CD4-positive, alpha-beta memory T cell (primary cell): ENCODE data around the gene FOXO3. TPM values are rescaled to one million over a fixed set of nuclear protein-coding genes. Genes with fewer than 3 reads are reported as not detected.

Experiments used
- CTCF ChIA-PET: fragments of 350-600 bp; sonication (Branson Sonifier 250); formaldehyde crosslinking; loops from one replicate; lab custom pipeline; 2021; ENCODE audit warnings: inconsistent platforms; ENCODE audit not compliant: partially characterized antibody; lab: Charles Lee
- POLR2A ChIA-PET: fragments of 350-600 bp; sonication (Branson Sonifier 250); formaldehyde crosslinking; loops from one replicate; lab custom pipeline; 2021; ENCODE audit not compliant: partially characterized antibody; lab: Charles Lee
- DNase-seq, 5 donors: peaks; one replicate each; pipeline versions ENCODE4 v3.0.0 to v3.0.0-alpha.2; 2020 to 2022; ENCODE audit warnings: mixed read lengths in 1 of 5
- H3K27ac ChIP-seq: one replicate; pipeline ENCODE4 v1.7.0; 2013; ENCODE audit warnings: low read depth, low read length
- H3K27me3 ChIP-seq: 2 replicates; pipeline ENCODE4 v1.7.0; 2013; ENCODE audit warnings: mild to moderate bottlenecking, low read length, moderate library complexity; ENCODE audit not compliant: insufficient read depth
- H3K36me3 ChIP-seq: 2 replicates; pipeline ENCODE4 v1.7.0; 2013; ENCODE audit warnings: mild to moderate bottlenecking, low read length, moderate library complexity; ENCODE audit not compliant: insufficient read depth
- H3K4me1 ChIP-seq: 2 replicates; pipeline ENCODE4 v1.7.0; 2013; ENCODE audit warnings: mild to moderate bottlenecking, low read length, moderate library complexity; ENCODE audit not compliant: insufficient read depth
- H3K4me3 ChIP-seq, 2 donors: one replicate each; pipeline ENCODE4 v1.7.0; 2013; ENCODE audit warnings: low read length in 2 of 2, mild to moderate bottlenecking in 1 of 2
- H3K9me3 ChIP-seq, 2 donors: one replicate each; pipeline ENCODE4 v1.7.0; 2013; ENCODE audit warnings: low read length in 2 of 2, control low read depth in 1 of 2; ENCODE audit not compliant: control insufficient read depth in 1 of 2
- H3K27ac Mint-ChIP-seq, 7 donors: one replicate each; pipeline ENCODE4 v1.8.0; 2020 to 2021; ENCODE audit warnings: mixed read lengths in 7 of 7, mild to moderate bottlenecking in 6 of 7, inconsistent platforms in 3 of 7, moderate library complexity in 3 of 7
- H3K27me3 Mint-ChIP-seq, 2 donors: one replicate each; pipeline ENCODE4 v1.8.0; 2020 to 2021; ENCODE audit warnings: mixed read lengths in 2 of 2
- H3K36me3 Mint-ChIP-seq, 2 donors: one replicate each; pipeline ENCODE4 v1.8.0; 2020 to 2021; ENCODE audit warnings: mixed read lengths in 2 of 2, inconsistent platforms in 1 of 2, mild to moderate bottlenecking in 1 of 2
- H3K4me1 Mint-ChIP-seq, 4 donors: one replicate each; pipeline ENCODE4 v1.8.0; 2020 to 2021; ENCODE audit warnings: mixed read lengths in 4 of 4, mild to moderate bottlenecking in 1 of 4
- H3K4me3 Mint-ChIP-seq, 8 donors: one replicate each; pipeline ENCODE4 v1.8.0; 2020 to 2021; ENCODE audit warnings: mixed read lengths in 8 of 8, mild to moderate bottlenecking in 7 of 8, moderate library complexity in 6 of 8, inconsistent platforms in 3 of 8
- H3K9me3 Mint-ChIP-seq, 8 donors: one replicate each; pipeline ENCODE4 v1.8.0; 2020 to 2021; ENCODE audit warnings: mixed read lengths in 8 of 8, mild to moderate bottlenecking in 5 of 8, inconsistent platforms in 3 of 8, moderate library complexity in 1 of 8
- intact Hi-C: fragments of 100-400 bp; cut with micrococcal nuclease; formaldehyde crosslinking; loops from one replicate; pipeline ENCODE4 v1.15.1; 2023
- polyA plus RNA-seq, 2 donors: library from polyadenylated mRNA; unstranded; fragments of 300-500 nt; fragmentation: Illumina TruSeq; gene quantifications; one replicate each; pipeline ENCODE4 v1.2.3, GENCODE V29; 2021
- total RNA-seq, 2 experiments: library from RNA; stranded (reverse); gene quantifications; one replicate each; pipeline ENCODE4 v1.2.3, GENCODE V29; 2021

Gene FOXO3
- total and polyA plus RNA-seq, 4 experiments from 2014 or later: 18.3 to 27.0 (median 25.0) TPM

DNA sequence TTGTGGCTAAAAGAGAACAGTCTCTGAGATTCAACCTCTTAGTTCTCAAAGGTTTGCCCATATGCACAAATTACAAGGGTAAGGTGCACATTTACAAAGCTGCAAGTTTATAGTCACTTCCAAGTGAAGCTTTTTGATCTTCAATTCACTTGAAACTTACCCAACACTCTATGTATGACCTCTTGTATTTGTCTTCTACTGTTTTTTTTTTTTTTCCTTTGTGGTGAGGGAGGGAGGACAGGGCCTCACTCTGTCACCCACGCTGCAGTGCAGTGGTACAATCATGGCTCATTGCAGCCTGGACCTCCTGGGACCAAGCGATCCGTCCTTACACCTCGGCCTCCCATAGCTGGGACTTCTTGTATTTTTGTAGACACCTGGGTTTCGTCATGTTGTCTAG lies 4.5 kb upstream of the FOXO3 start:
- peaks cover 0 to 11% (median 6%) of the 10 kb centered on the region in 4 donors for H3K4me1 Mint-ChIP-seq
- intact Hi-C loops: loop anchor here (5.0 kb wide), 4 partner anchors 111 to 516 kb away; no protein-coding TSS in a partner anchor
- peak overlapping the region in 3 of 7 donors; percentile 43 to 98 (median 55) for H3K27ac Mint-ChIP-seq
- peaks cover 0 to 2% of the 10 kb centered on the region in 2 donors for H3K27me3 Mint-ChIP-seq
- ChIA-PET CTCF (interaction anchor here (1.0 to 2.4 kb wide), 5 partner anchors 12 to 517 kb away, joined by 3 to 14 read pairs (median 4); no protein-coding TSS in a partner anchor), POLR2A (interaction anchor here (0.7 to 5.2 kb wide), 6 partner anchors 319 to 884 kb away, joined by 3 to 84 read pairs (median 38); partner anchors contain the start of genes CD164, CEP57L1, PPIL6 and SESN1)
- peaks cover 7% of the 10 kb centered on the region for H3K4me1 ChIP-seq
- peaks cover 0 to 14% of the 10 kb centered on the region in 2 donors for H3K36me3 Mint-ChIP-seq
- H3K4me3 Mint-ChIP-seq: peak overlapping the region in 6 of 8 donors; percentile 1 to 98 (median 88)
- no peaks in the 10 kb centered on the region for H3K36me3 ChIP-seq
- no peak overlapping the region for H3K4me3 ChIP-seq
- H3K27ac ChIP-seq: no peak overlapping the region
- no peaks in the 10 kb centered on the region for H3K9me3 ChIP-seq
- peaks cover 0 to 2% (median 0%) of the 10 kb centered on the region in 8 donors for H3K9me3 Mint-ChIP-seq
- no peaks in the 10 kb centered on the region for H3K27me3 ChIP-seq
- DNase-seq: no peak

DNA sequence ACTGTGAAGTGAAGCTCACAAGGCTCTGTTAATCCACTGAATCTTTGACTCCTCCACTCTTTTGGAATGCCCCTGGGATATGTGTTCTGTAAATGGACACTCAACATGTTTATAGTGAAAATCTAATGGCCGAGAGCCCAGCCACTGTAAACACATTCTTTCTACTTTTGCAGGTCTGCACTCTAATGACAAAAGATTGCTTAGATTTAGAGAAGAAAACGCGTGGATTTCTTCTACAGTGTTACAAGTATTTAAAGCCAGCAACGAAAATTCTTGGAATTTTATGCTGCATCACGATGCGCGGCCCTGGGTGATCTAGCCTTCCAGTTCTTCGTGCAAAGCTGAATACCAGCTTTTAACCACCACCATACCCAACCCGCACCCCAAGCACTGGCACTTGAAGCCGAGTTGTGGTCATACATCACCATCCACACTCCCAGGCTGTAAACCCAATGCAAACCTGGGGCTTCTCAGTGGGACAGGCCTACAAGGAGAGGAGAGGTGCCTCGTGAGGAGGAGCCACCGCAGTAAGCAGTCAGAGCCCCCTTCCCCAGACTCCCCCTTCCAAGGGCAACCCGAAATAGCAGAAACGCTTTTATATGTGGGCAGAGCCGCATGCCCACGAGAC lies 3.7 kb upstream of the FOXO3 start:
- Histone ChIP-seq H3K27ac (peak overlapping the region; percentile 97), H3K36me3 (no peaks in the 10 kb centered on the region), H3K4me1 (peaks cover 12% of the 10 kb centered on the region), H3K27me3 (no peaks in the 10 kb centered on the region), H3K9me3 (no peaks in the 10 kb centered on the region), H3K4me3 (peak overlapping the region; percentile 47 to 73)
- Mint-ChIP-seq H3K27ac (peak overlapping the region; percentile 72 to 100 (median 93)), H3K4me1 (peaks cover 1 to 13% (median 9%) of the 10 kb centered on the region in 4 donors), H3K27me3 (peaks cover 0 to 2% of the 10 kb centered on the region in 2 donors), H3K9me3 (peaks cover 0 to 2% (median 0%) of the 10 kb centered on the region in 8 donors), H3K4me3 (peak overlapping the region; percentile 79 to 98 (median 94)), H3K36me3 (peaks cover under 1 to 14% of the 10 kb centered on the region in 2 donors)
- CTCF ChIA-PET: interaction anchor here (1.2 to 2.4 kb wide), 6 partner anchors 13 to 336 kb away, joined by 3 to 14 read pairs (median 4); no protein-coding TSS in a partner anchor
- intact Hi-C loops: loop anchor here (1.0 to 5.0 kb wide), 5 partner anchors 15 to 515 kb away; no protein-coding TSS in a partner anchor
- POLR2A ChIA-PET: interaction anchor here (2.8 to 5.2 kb wide), 9 partner anchors 21 to 826 kb away, joined by 13 to 84 read pairs (median 32); partner anchors contain the start of genes ARMC2, CD164, CEP57L1 and SESN1
- DNase-seq: no peak

DNA sequence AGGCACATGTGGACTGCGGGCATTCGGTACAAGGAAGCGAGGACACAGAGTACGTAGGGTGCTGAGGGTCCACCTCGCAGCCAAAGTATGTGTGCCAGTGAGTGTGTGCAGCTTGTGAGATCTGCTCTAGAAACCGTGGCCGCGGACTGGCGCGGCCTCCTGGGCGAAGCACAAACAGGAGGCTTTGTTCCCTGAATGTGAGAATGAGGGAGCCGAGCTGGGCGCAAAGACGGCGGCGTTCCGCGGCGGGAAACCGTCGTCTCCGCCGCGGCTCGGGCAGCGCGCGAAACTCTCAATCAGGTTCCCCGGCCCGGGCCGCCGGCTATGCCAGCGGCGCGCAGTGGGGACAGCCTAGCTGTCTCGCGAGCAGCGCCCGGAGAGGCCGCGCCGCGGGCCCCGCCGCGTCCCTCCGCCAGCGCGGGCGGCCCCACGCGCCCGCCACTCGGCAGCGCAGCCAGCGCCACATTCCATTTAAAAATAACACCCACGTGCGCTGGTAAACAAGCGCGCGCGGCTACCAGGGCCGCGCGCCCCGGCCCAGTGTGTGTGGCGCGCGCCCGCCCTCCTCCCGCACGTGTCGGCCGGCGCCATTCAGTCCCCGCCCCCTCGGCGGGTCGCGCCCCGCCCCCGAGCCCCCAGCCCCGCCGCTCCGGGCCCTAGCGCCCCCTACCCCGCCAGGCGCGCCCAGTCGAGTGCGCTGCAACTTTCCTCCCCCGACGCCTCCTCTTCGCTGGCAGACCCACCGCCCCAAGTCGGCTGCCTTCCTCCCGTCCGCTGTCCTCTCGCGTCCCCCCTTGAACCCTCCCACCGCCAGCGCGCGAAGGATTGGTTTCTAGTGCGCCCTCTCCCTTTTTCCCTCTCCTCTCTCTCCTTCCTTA lies 3.0 kb upstream of the FOXO3 start:
- intact Hi-C loops: loop anchor here (1.0 to 5.0 kb wide), 11 partner anchors 15 to 926 kb away; partner anchors contain the start of genes ARMC2, PPIL6, SMPD2 and SNX3
- Histone ChIP-seq H3K27ac (peak overlapping the region; percentile 97), H3K4me3 (peak overlapping the region; percentile 47 to 73), H3K27me3 (no peaks in the 10 kb centered on the region), H3K4me1 (peaks cover 19% of the 10 kb centered on the region), H3K36me3 (no peaks in the 10 kb centered on the region), H3K9me3 (no peaks in the 10 kb centered on the region)
- H3K4me3 Mint-ChIP-seq: peak overlapping the region; percentile 92 to 98 (median 98)
- H3K4me1 Mint-ChIP-seq: peaks cover 9 to 20% (median 16%) of the 10 kb centered on the region in 4 donors
- ChIA-PET POLR2A (interaction anchor here (0.6 to 5.2 kb wide), 26 partner anchors 10 to 1861 kb away, joined by 3 to 84 read pairs (median 10); partner anchors contain the start of genes AK9, ARMC2, CD164 and CEP57L1), CTCF (interaction anchor here (0.7 to 2.4 kb wide), 12 partner anchors 14 to 518 kb away, joined by 3 to 9 read pairs (median 4); partner anchors contain the start of gene ARMC2)
- H3K27ac Mint-ChIP-seq: peak overlapping the region; percentile 96 to 100 (median 99)
- H3K9me3 Mint-ChIP-seq: peaks cover 0 to 2% (median 0%) of the 10 kb centered on the region in 8 donors
- peaks cover 8 to 19% of the 10 kb centered on the region in 2 donors for H3K36me3 Mint-ChIP-seq
- H3K27me3 Mint-ChIP-seq: peaks cover 0 to 2% of the 10 kb centered on the region in 2 donors
- DNase-seq: peak; percentile 82 to 86 (median 84)

DNA sequence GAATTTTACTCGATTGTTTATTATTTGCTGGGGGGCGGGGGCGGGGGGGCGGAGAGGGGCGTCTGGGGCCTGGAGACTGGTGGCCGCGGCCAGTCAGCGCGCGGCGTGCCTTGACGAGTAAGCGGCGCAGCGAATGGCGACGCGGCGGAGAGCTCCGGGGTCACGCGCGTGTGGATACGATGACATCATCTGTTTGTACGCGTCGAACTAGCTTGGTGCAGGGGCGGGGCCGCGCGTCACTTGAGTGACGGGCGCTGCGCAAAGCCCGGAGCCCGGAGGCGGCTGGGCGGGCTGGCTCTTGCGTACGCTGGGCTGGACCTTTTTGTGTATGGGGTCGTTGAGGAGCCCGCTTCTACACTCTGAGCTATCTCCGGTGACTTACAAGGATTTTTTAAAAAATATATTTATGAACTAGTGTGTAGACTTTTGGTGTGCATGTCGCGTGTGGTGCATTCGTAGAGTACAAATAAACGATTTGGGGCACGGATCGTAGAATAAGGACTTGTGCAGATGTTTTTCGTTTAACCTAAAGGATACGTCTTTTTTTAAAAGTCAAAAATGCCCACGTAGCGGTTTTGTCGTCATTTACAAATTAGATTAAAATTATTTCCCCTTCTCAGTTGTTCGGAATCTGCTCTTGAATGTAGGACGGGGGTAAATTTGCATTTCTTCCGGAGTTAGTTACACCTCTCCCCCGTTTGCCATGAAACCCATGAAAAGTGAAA lies 2.2 kb upstream of the FOXO3 start:
- Histone ChIP-seq H3K27me3 (no peaks in the 10 kb centered on the region), H3K9me3 (no peaks in the 10 kb centered on the region), H3K4me1 (peaks cover 25% of the 10 kb centered on the region), H3K36me3 (no peaks in the 10 kb centered on the region), H3K4me3 (peak overlapping the region; percentile 98 to 99), H3K27ac (peak overlapping the region; percentile 97)
- DNase-seq: peak; percentile 96 to 98 (median 98)
- peaks cover 9 to 21% of the 10 kb centered on the region in 2 donors for H3K36me3 Mint-ChIP-seq
- POLR2A ChIA-PET: interaction anchor here (0.6 to 5.2 kb wide), 33 partner anchors 9 to 1133 kb away, joined by 3 to 84 read pairs (median 6); partner anchors contain the start of genes AK9, ARMC2, CD164 and CEP57L1
- intact Hi-C loops: loop anchor here (1.0 to 5.0 kb wide), 12 partner anchors 109 to 925 kb away; partner anchors contain the start of genes ARMC2, CD164, CEP57L1 and PPIL6
- H3K4me1 Mint-ChIP-seq: peaks cover 14 to 28% (median 23%) of the 10 kb centered on the region in 4 donors
- H3K9me3 Mint-ChIP-seq: peaks cover 0 to 2% (median 0%) of the 10 kb centered on the region in 8 donors
- H3K4me3 Mint-ChIP-seq: peak overlapping the region; percentile 92 to 98 (median 98)
- CTCF ChIA-PET: interaction anchor here (0.6 to 1.7 kb wide), 10 partner anchors 16 to 517 kb away, joined by 3 to 8 read pairs (median 4); partner anchors contain the start of gene ARMC2
- H3K27me3 Mint-ChIP-seq: no peaks in the 10 kb centered on the region
- H3K27ac Mint-ChIP-seq: peak overlapping the region; percentile 96 to 100 (median 99)

DNA sequence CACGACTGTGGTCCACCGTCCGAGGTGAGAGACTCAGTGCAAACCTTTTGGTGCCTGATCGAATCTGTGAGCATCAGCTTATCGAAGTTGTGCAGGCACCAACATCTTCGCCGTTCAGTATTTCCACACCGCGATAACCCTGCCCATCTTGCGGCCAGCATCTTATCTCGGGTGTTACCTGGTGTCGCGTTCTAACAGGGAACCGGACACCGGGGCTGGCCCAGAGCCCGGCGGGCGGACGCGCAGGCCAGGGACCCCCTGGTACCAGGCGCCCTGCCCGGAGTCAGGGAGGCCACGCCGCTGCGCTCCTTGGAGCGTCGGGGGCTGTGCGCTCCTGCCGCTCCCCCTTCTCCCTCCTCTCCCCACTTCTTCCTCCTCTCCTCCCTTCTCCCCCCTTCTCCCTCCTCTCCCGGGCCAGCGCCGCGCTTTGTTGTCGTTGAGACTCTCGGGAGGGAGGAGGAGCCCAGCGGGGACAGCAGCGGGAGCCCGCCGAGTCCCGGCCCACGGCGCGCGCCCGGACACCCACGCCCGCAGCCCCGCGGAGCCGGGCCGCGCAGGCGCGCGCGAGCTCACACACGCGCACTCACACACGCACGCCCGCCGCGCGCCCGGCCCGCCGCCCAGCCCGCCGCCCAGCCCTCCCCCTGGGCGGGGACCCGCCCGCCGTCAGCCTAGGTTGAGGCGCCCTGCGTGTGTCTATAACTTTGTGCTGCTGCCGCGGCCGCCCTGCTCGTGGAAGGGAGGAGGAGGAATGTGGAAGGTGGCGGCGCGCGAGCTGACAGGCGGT lies 1.4 kb upstream of the FOXO3 start:
- Histone ChIP-seq H3K36me3 (no peaks in the 10 kb centered on the region), H3K27ac (peak overlapping the region; percentile 97), H3K9me3 (no peaks in the 10 kb centered on the region), H3K4me1 (peaks cover 32% of the 10 kb centered on the region), H3K4me3 (peak overlapping the region; percentile 98 to 99), H3K27me3 (no peaks in the 10 kb centered on the region)
- Mint-ChIP-seq H3K36me3 (peaks cover 9 to 21% of the 10 kb centered on the region in 2 donors), H3K27me3 (no peaks in the 10 kb centered on the region), H3K4me1 (peaks cover 17 to 35% (median 29%) of the 10 kb centered on the region in 4 donors), H3K9me3 (peaks cover 0 to 2% (median 0%) of the 10 kb centered on the region in 8 donors), H3K4me3 (peak overlapping the region; percentile 92 to 98 (median 98)), H3K27ac (peak overlapping the region; percentile 96 to 100 (median 99))
- ChIA-PET CTCF (interaction anchor here (0.6 to 1.7 kb wide), 7 partner anchors 25 to 823 kb away, joined by 3 to 5 read pairs (median 3); partner anchors contain the start of gene CD164), POLR2A (interaction anchor here (0.6 to 5.2 kb wide), 42 partner anchors 8 to 1531 kb away, joined by 3 to 84 read pairs (median 5); partner anchors contain the start of genes AK9, ARMC2, CD164 and CEP57L1)
- intact Hi-C loops: loop anchor here (1.0 to 5.0 kb wide), 8 partner anchors 108 to 823 kb away; partner anchors contain the start of genes CD164, CEP57L1 and SNX3
- DNase-seq: peak; percentile 90 to 93 (median 92)
